ENCODE results near the gene RAD51.

RAD51 gene

GRCh38 chr15:40722934-40723333 lies 28.0 kb downstream of the RAD51 start:
- TF ChIP-seq, protein P1, sequence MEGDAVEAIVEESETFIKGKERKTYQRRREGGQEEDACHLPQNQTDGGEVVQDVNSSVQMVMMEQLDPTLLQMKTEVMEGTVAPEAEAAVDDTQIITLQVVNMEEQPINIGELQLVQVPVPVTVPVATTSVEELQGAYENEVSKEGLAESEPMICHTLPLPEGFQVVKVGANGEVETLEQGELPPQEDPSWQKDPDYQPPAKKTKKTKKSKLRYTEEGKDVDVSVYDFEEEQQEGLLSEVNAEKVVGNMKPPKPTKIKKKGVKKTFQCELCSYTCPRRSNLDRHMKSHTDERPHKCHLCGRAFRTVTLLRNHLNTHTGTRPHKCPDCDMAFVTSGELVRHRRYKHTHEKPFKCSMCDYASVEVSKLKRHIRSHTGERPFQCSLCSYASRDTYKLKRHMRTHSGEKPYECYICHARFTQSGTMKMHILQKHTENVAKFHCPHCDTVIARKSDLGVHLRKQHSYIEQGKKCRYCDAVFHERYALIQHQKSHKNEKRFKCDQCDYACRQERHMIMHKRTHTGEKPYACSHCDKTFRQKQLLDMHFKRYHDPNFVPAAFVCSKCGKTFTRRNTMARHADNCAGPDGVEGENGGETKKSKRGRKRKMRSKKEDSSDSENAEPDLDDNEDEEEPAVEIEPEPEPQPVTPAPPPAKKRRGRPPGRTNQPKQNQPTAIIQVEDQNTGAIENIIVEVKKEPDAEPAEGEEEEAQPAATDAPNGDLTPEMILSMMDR (IDR thresholded peaks at IDR 0.05; ENCODE audit: low read depth, low read length): no peak
- no peak overlapping the region for H3K4me3 ChIP-seq (ENCODE audit: low read depth, low read length)

DNA sequence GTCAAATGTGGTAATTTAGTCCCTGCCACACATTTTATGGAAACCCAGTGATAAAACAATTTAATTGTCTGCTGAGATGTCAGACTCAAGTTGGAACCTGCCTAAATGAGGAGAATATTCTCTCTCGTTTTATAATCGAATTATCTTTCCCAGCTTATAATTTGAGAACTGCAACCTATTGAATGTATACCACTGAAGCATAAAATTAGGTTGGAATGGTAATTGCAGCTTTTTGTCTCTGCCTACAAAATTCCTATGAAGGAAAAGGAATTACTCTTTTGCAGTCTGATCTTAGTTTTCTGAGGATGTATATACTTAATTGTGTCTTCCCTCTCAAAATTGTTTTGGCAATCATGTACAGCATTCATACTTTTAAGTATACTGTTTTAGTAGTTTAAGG lies 28.9 kb downstream of the RAD51 start:
- TF ChIP-seq, protein P1 (IDR thresholded peaks at IDR 0.05; ENCODE audit: low read depth, low read length): no peak
- H3K4me3 ChIP-seq (ENCODE audit: low read depth, low read length): no peak overlapping the region

GRCh38 chr15:40731034-40731433 lies 36.1 kb downstream of the RAD51 start:
- no peak overlapping the region for H3K4me3 ChIP-seq (ENCODE audit: low read depth, low read length)
- TF ChIP-seq, protein P1 (IDR thresholded peaks at IDR 0.05; ENCODE audit: low read depth, low read length): no peak

- no peak overlapping the region for H3K4me3 ChIP-seq (ENCODE audit: low read depth, low read length)
- TF ChIP-seq, protein P1 (IDR thresholded peaks at IDR 0.05; ENCODE audit: low read depth, low read length): no peak
Observed at GRCh38 chr15:40736575-40736974, 41.6 kb downstream of the RAD51 start.

- TF ChIP-seq, protein P1 (IDR thresholded peaks at IDR 0.05; ENCODE audit: low read depth, low read length): no peak
- H3K4me3 ChIP-seq (ENCODE audit: low read depth, low read length): no peak overlapping the region
Observed at GRCh38 chr15:40737048-40737447, 42.1 kb downstream of the RAD51 start.

DNA sequence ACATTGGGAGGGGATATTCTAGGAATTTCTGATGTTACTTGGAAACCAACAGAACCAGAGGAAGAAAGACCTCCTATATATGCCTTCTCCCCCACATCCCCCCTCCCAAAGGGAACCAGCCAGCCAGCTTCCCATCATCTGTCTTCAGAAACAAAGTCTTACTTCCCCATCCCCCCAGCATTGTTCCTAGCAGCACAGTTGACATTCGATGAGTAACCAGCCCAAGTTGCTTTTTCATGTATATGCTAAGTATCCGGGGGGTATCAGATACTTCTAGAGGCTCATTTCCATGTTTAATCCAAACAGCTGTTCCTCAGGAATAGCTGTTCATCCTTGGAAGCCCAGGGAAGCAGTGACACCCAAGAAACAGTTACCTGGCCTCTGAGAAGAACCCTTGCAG lies 44.1 kb downstream of the RAD51 start:
- no peak overlapping the region for H3K4me3 ChIP-seq (ENCODE audit: low read depth, low read length)
- TF ChIP-seq, protein P1 (IDR thresholded peaks at IDR 0.05; ENCODE audit: low read depth, low read length): no peak

DNA sequence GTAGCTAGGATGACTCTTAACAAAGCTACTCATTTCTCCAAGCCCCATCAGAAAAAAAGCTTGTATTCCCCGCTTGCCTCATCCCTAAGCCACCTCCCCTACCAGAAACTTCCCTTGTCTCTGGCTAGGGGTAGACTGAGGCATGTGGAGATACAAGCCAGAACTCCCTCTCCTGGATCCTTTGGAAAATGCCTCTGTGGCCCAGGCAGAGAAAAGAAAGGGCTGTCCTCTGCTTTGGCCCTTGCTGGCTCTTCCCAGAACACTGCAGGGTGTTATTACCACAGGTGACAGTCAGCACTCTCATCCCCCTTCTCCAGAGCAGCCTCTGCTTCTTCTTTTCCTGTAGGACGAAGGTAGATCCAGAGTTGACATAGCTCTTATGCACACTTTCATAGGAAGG lies 44.9 kb downstream of the RAD51 start:
- no peak overlapping the region for H3K4me3 ChIP-seq (ENCODE audit: low read depth, low read length)
- TF ChIP-seq, protein P1 (IDR thresholded peaks at IDR 0.05; ENCODE audit: low read depth, low read length): no peak

Data from WI38 (cell line).